Ishikawa (cell line): ENCODE measurements around the gene SYNPR.

ENCODE experiments used
- CREB1 ChIP-seq: IDR thresholded peaks from 2 replicates; pipeline ENCODE4 v1.6.1; 2012; ENCODE audit warnings: low read depth
- EGR1 ChIP-seq: IDR thresholded peaks from 2 replicates; pipeline ENCODE4 v1.6.1; 2012
- EP300 ChIP-seq: IDR thresholded peaks from 2 replicates; pipeline ENCODE4 v1.6.1; 2012; ENCODE audit warnings: borderline replicate concordance
- RAD21 ChIP-seq: IDR thresholded peaks from 2 replicates; pipeline ENCODE4 v1.6.1; 2012; ENCODE audit warnings: low read depth
- TAF1 ChIP-seq: IDR thresholded peaks from 2 replicates; pipeline ENCODE4 v1.6.1; 2012; ENCODE audit warnings: low read depth, mild to moderate bottlenecking
- YY1 ChIP-seq: IDR thresholded peaks from 2 replicates; pipeline ENCODE4 v1.6.1; 2012; ENCODE audit warnings: low read depth
- TF ChIP-seq, protein P1 (sequence below): IDR thresholded peaks from 2 replicates; pipeline ENCODE4 v1.6.1; 2012; ENCODE audit warnings: low read depth, mild to moderate bottlenecking
- TF ChIP-seq, protein P2 (sequence below): IDR thresholded peaks from 2 replicates; pipeline ENCODE4 v1.6.1; 2012
- TF ChIP-seq, protein P3 (sequence below): IDR thresholded peaks from 2 replicates; pipeline ENCODE4 v1.6.1; 2012

DNA sequence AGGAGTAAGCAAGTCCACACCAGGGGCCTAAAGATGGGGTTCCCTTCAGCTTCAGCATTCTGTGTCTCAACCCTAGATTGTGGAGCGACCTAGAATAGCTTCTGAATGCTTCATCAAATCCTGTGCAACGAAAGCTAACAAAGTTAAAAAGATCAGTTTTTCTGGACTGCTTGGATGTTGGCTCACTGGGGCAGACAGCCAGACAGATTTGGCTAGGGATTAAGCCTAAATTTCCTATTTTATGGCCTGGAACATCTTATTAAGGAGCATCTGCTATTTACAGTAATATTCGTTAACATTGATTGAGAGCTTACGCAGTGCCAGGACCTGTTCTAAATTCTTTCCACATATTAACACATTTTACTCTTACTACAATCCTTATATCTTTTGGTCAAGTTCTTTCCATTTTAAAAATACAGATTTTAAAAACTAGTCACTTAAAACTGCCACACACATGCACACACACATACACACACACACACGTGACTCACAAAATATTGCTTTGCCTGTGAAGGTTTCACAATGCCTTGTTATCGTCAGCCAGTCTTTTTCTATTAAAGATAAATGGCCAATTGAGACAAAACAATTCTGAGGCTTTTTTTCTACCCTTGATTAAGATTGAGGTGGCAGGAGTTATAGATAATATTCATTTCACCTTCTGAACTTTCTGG is 201.0 kb downstream of the SYNPR start:
- TF ChIP-seq RAD21 (no peak), EP300 (no peak), CREB1 (no peak), YY1 (no peak), TAF1 (no peak), EGR1 (no peak)
- TF ChIP-seq, protein P1, sequence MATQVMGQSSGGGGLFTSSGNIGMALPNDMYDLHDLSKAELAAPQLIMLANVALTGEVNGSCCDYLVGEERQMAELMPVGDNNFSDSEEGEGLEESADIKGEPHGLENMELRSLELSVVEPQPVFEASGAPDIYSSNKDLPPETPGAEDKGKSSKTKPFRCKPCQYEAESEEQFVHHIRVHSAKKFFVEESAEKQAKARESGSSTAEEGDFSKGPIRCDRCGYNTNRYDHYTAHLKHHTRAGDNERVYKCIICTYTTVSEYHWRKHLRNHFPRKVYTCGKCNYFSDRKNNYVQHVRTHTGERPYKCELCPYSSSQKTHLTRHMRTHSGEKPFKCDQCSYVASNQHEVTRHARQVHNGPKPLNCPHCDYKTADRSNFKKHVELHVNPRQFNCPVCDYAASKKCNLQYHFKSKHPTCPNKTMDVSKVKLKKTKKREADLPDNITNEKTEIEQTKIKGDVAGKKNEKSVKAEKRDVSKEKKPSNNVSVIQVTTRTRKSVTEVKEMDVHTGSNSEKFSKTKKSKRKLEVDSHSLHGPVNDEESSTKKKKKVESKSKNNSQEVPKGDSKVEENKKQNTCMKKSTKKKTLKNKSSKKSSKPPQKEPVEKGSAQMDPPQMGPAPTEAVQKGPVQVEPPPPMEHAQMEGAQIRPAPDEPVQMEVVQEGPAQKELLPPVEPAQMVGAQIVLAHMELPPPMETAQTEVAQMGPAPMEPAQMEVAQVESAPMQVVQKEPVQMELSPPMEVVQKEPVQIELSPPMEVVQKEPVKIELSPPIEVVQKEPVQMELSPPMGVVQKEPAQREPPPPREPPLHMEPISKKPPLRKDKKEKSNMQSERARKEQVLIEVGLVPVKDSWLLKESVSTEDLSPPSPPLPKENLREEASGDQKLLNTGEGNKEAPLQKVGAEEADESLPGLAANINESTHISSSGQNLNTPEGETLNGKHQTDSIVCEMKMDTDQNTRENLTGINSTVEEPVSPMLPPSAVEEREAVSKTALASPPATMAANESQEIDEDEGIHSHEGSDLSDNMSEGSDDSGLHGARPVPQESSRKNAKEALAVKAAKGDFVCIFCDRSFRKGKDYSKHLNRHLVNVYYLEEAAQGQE = no peak
- TF ChIP-seq, protein P2, sequence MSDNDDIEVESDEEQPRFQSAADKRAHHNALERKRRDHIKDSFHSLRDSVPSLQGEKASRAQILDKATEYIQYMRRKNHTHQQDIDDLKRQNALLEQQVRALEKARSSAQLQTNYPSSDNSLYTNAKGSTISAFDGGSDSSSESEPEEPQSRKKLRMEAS = no peak
- TF ChIP-seq, protein P3, sequence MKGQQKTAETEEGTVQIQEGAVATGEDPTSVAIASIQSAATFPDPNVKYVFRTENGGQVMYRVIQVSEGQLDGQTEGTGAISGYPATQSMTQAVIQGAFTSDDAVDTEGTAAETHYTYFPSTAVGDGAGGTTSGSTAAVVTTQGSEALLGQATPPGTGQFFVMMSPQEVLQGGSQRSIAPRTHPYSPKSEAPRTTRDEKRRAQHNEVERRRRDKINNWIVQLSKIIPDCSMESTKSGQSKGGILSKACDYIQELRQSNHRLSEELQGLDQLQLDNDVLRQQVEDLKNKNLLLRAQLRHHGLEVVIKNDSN = no peak
